Measurements from ENCODE around the gene EGF.

The EGF gene

GRCh38 chr4:109886303-109886702, 26.4 kb upstream of the EGF start:
- Mint-ChIP-seq H3K27ac (no peak overlapping the region), H3K9me3 (no peaks in the 10 kb centered on the region), H3K4me1 (ENCODE audit: low read depth) (no peaks in the 10 kb centered on the region), H3K27me3 (ENCODE audit: low read depth) (peaks cover 3% of the 10 kb centered on the region), H3K36me3 (ENCODE audit: low read depth) (no peaks in the 10 kb centered on the region), H3K4me3 (no peak overlapping the region)
- DNase-seq (ENCODE audit: low spot score): no peak

- H3K36me3 Mint-ChIP-seq (ENCODE audit: low read depth): no peaks in the 10 kb centered on the region
- DNase-seq (ENCODE audit: low spot score): no peak
- no peaks in the 10 kb centered on the region for H3K4me1 Mint-ChIP-seq (ENCODE audit: low read depth)
- H3K27me3 Mint-ChIP-seq (ENCODE audit: low read depth): peaks cover 3% of the 10 kb centered on the region
- no peaks in the 10 kb centered on the region for H3K9me3 Mint-ChIP-seq
- H3K27ac Mint-ChIP-seq: no peak overlapping the region
- H3K4me3 Mint-ChIP-seq: no peak overlapping the region
Measured at GRCh38 chr4:109887071-109887470, 25.6 kb upstream of the EGF start.

GRCh38 chr4:109890076-109890475, 22.6 kb upstream of the EGF start:
- H3K4me3 Mint-ChIP-seq: no peak overlapping the region
- no peaks in the 10 kb centered on the region for H3K4me1 Mint-ChIP-seq (ENCODE audit: low read depth)
- H3K27ac Mint-ChIP-seq: no peak overlapping the region
- H3K27me3 Mint-ChIP-seq (ENCODE audit: low read depth): peaks cover 2% of the 10 kb centered on the region
- DNase-seq (ENCODE audit: low spot score): no peak
- H3K9me3 Mint-ChIP-seq: no peaks in the 10 kb centered on the region
- H3K36me3 Mint-ChIP-seq (ENCODE audit: low read depth): no peaks in the 10 kb centered on the region

- Mint-ChIP-seq H3K27me3 (ENCODE audit: low read depth) (peaks cover 19% of the 10 kb centered on the region), H3K36me3 (ENCODE audit: low read depth) (no peaks in the 10 kb centered on the region), H3K4me3 (no peak overlapping the region), H3K27ac (no peak overlapping the region), H3K9me3 (no peaks in the 10 kb centered on the region), H3K4me1 (ENCODE audit: low read depth) (no peaks in the 10 kb centered on the region)
- DNase-seq (ENCODE audit: low spot score): no peak
Measured at GRCh38 chr4:109902559-109903251, 10.0 kb upstream of the EGF start.

- DNase-seq (ENCODE audit: low spot score): no peak
- H3K36me3 Mint-ChIP-seq (ENCODE audit: low read depth): no peaks in the 10 kb centered on the region
- H3K4me3 Mint-ChIP-seq: no peak overlapping the region
- no peak overlapping the region for H3K27ac Mint-ChIP-seq
- no peaks in the 10 kb centered on the region for H3K4me1 Mint-ChIP-seq (ENCODE audit: low read depth)
- no peaks in the 10 kb centered on the region for H3K9me3 Mint-ChIP-seq
- peaks cover 32% of the 10 kb centered on the region for H3K27me3 Mint-ChIP-seq (ENCODE audit: low read depth)
Measured at GRCh38 chr4:109908731-109909130, 4.0 kb upstream of the EGF start.

GRCh38 chr4:109910256-109910655, 2.4 kb upstream of the EGF start:
- no peaks in the 10 kb centered on the region for H3K9me3 Mint-ChIP-seq
- H3K4me3 Mint-ChIP-seq: no peak overlapping the region
- no peaks in the 10 kb centered on the region for H3K36me3 Mint-ChIP-seq (ENCODE audit: low read depth)
- no peak overlapping the region for H3K27ac Mint-ChIP-seq
- H3K4me1 Mint-ChIP-seq (ENCODE audit: low read depth): no peaks in the 10 kb centered on the region
- DNase-seq (ENCODE audit: low spot score): no peak
- peaks cover 32% of the 10 kb centered on the region for H3K27me3 Mint-ChIP-seq (ENCODE audit: low read depth)

GRCh38 chr4:109913596-109914241, 1.0 kb downstream of the EGF start:
- DNase-seq (ENCODE audit: low spot score): no peak
- H3K9me3 Mint-ChIP-seq: no peaks in the 10 kb centered on the region
- H3K4me3 Mint-ChIP-seq: no peak overlapping the region
- no peaks in the 10 kb centered on the region for H3K36me3 Mint-ChIP-seq (ENCODE audit: low read depth)
- H3K27ac Mint-ChIP-seq: no peak overlapping the region
- peaks cover 16% of the 10 kb centered on the region for H3K27me3 Mint-ChIP-seq (ENCODE audit: low read depth)
- H3K4me1 Mint-ChIP-seq (ENCODE audit: low read depth): no peaks in the 10 kb centered on the region

- no peak overlapping the region for H3K27ac Mint-ChIP-seq
- H3K9me3 Mint-ChIP-seq: no peaks in the 10 kb centered on the region
- peaks cover 18% of the 10 kb centered on the region for H3K27me3 Mint-ChIP-seq (ENCODE audit: low read depth)
- no peaks in the 10 kb centered on the region for H3K36me3 Mint-ChIP-seq (ENCODE audit: low read depth)
- DNase-seq (ENCODE audit: low spot score): no peak
- no peaks in the 10 kb centered on the region for H3K4me1 Mint-ChIP-seq (ENCODE audit: low read depth)
- H3K4me3 Mint-ChIP-seq: no peak overlapping the region
Measured at GRCh38 chr4:109914322-109914721, 1.6 kb downstream of the EGF start.

GRCh38 chr4:109915385-109916026, 2.8 kb downstream of the EGF start:
- H3K9me3 Mint-ChIP-seq: no peaks in the 10 kb centered on the region
- no peak for DNase-seq (ENCODE audit: low spot score)
- no peaks in the 10 kb centered on the region for H3K4me1 Mint-ChIP-seq (ENCODE audit: low read depth)

GRCh38 chr4:109916027-109916409, 3.3 kb downstream of the EGF start:
- no peak overlapping the region for H3K27ac Mint-ChIP-seq
- no peaks in the 10 kb centered on the region for H3K4me1 Mint-ChIP-seq (ENCODE audit: low read depth)
- no peaks in the 10 kb centered on the region for H3K9me3 Mint-ChIP-seq
- no peaks in the 10 kb centered on the region for H3K36me3 Mint-ChIP-seq (ENCODE audit: low read depth)
- no peak overlapping the region for H3K4me3 Mint-ChIP-seq
- no peak for DNase-seq (ENCODE audit: low spot score)
- H3K27me3 Mint-ChIP-seq (ENCODE audit: low read depth): peaks cover 16% of the 10 kb centered on the region

More at GRCh38 chr4:109915385-109916026, 2.8 kb downstream of the EGF start:
- H3K4me3 Mint-ChIP-seq: no peak overlapping the region
- H3K27me3 Mint-ChIP-seq (ENCODE audit: low read depth): peaks cover 16% of the 10 kb centered on the region
- no peak overlapping the region for H3K27ac Mint-ChIP-seq
- H3K36me3 Mint-ChIP-seq (ENCODE audit: low read depth): no peaks in the 10 kb centered on the region

- no peak for DNase-seq (ENCODE audit: low spot score)
- no peaks in the 10 kb centered on the region for H3K9me3 Mint-ChIP-seq
- H3K4me3 Mint-ChIP-seq: no peak overlapping the region
- no peaks in the 10 kb centered on the region for H3K4me1 Mint-ChIP-seq (ENCODE audit: low read depth)
- H3K27ac Mint-ChIP-seq: no peak overlapping the region
- H3K27me3 Mint-ChIP-seq (ENCODE audit: low read depth): peaks cover 7% of the 10 kb centered on the region
- no peaks in the 10 kb centered on the region for H3K36me3 Mint-ChIP-seq (ENCODE audit: low read depth)
Measured at GRCh38 chr4:109921384-109921808, 8.7 kb downstream of the EGF start.

GRCh38 chr4:109925396-109925795, 12.7 kb downstream of the EGF start:
- Mint-ChIP-seq H3K4me1 (ENCODE audit: low read depth) (no peaks in the 10 kb centered on the region), H3K36me3 (ENCODE audit: low read depth) (no peaks in the 10 kb centered on the region), H3K9me3 (no peaks in the 10 kb centered on the region), H3K27ac (no peak overlapping the region), H3K27me3 (ENCODE audit: low read depth) (peaks cover 3% of the 10 kb centered on the region), H3K4me3 (no peak overlapping the region)
- no peak for DNase-seq (ENCODE audit: low spot score)

GRCh38 chr4:109928327-109929045, 15.8 kb downstream of the EGF start:
- H3K27me3 Mint-ChIP-seq (ENCODE audit: low read depth): peaks cover 3% of the 10 kb centered on the region
- H3K4me1 Mint-ChIP-seq (ENCODE audit: low read depth): no peaks in the 10 kb centered on the region
- no peak overlapping the region for H3K27ac Mint-ChIP-seq
- no peaks in the 10 kb centered on the region for H3K36me3 Mint-ChIP-seq (ENCODE audit: low read depth)
- no peaks in the 10 kb centered on the region for H3K9me3 Mint-ChIP-seq
- H3K4me3 Mint-ChIP-seq: no peak overlapping the region
- no peak for DNase-seq (ENCODE audit: low spot score)

- DNase-seq (ENCODE audit: low spot score): no peak
- no peak overlapping the region for H3K4me3 Mint-ChIP-seq
- no peaks in the 10 kb centered on the region for H3K36me3 Mint-ChIP-seq (ENCODE audit: low read depth)
- no peak overlapping the region for H3K27ac Mint-ChIP-seq
- no peaks in the 10 kb centered on the region for H3K4me1 Mint-ChIP-seq (ENCODE audit: low read depth)
- peaks cover 5% of the 10 kb centered on the region for H3K27me3 Mint-ChIP-seq (ENCODE audit: low read depth)
- H3K9me3 Mint-ChIP-seq: no peaks in the 10 kb centered on the region
Measured at GRCh38 chr4:109930464-109930863, 17.8 kb downstream of the EGF start.

Measured in T-helper 2 cell treated with Interferon-gamma antibody and Interleukin-4, amounts not matched to agents 5 μg/mL and 100 μg/mL, for 36 hours (primary cell).